ENCODE data around the gene BNIP2. TPM values are rescaled to one million over a fixed set of nuclear protein-coding genes. Genes with fewer than 3 reads are reported as not detected.

Gene BNIP2
- total RNA-seq, 4 donors from 2014 or later = 134 to 261 (median 147) TPM

GRCh38 chr15:59722476-59722875, 33.4 kb upstream of the BNIP2 start:
- Histone ChIP-seq H3K36me3 (no peaks in the 10 kb centered on the region), H3K27ac (no peak overlapping the region), H3K27me3 (no peaks in the 10 kb centered on the region), H3K4me3 (no peak overlapping the region), H3K9me3 (no peaks in the 10 kb centered on the region), H3K4me1 (no peaks in the 10 kb centered on the region)
- no peak for DNase-seq
- no peak for TF ChIP-seq POLR2A (IDR thresholded peaks at IDR 0.05)
- TF ChIP-seq, protein P1, sequence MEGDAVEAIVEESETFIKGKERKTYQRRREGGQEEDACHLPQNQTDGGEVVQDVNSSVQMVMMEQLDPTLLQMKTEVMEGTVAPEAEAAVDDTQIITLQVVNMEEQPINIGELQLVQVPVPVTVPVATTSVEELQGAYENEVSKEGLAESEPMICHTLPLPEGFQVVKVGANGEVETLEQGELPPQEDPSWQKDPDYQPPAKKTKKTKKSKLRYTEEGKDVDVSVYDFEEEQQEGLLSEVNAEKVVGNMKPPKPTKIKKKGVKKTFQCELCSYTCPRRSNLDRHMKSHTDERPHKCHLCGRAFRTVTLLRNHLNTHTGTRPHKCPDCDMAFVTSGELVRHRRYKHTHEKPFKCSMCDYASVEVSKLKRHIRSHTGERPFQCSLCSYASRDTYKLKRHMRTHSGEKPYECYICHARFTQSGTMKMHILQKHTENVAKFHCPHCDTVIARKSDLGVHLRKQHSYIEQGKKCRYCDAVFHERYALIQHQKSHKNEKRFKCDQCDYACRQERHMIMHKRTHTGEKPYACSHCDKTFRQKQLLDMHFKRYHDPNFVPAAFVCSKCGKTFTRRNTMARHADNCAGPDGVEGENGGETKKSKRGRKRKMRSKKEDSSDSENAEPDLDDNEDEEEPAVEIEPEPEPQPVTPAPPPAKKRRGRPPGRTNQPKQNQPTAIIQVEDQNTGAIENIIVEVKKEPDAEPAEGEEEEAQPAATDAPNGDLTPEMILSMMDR (IDR thresholded peaks at IDR 0.05) = no peak

GRCh38 chr15:59722037-59722436, 32.9 kb upstream of the BNIP2 start:
- Histone ChIP-seq H3K9me3 (no peaks in the 10 kb centered on the region), H3K4me1 (no peaks in the 10 kb centered on the region), H3K27me3 (no peaks in the 10 kb centered on the region), H3K4me3 (no peak overlapping the region), H3K27ac (no peak overlapping the region), H3K36me3 (no peaks in the 10 kb centered on the region)
- TF ChIP-seq, protein P1 (IDR thresholded peaks at IDR 0.05) = no peak
- no peak for TF ChIP-seq POLR2A (IDR thresholded peaks at IDR 0.05)
- no peak for DNase-seq

DNA sequence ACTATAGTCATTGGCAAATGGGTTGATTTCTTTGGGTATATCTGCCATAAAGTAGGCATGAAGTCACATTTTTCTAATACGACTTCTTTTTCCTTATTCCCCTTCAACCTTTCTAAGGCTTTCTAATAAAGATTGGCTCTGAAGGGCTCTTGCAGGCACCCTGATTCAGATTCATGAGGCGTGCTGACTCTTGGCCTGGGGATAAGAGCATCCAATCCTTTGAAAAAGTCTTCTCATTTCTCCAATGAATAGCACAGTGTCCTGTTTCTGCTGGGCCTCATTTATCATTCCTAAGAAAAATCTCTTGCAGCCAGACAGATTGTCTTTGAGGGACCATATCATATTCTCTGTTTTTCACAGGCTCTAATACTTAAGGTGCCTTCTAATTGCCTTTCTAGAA, 32.3 kb upstream of the BNIP2 start:
- TF ChIP-seq, protein P1 (IDR thresholded peaks at IDR 0.05) = no peak
- no peak for TF ChIP-seq POLR2A (IDR thresholded peaks at IDR 0.05)
- no peak overlapping the region for H3K27ac ChIP-seq
- H3K4me3 ChIP-seq = no peak overlapping the region
- no peaks in the 10 kb centered on the region for H3K36me3 ChIP-seq
- no peaks in the 10 kb centered on the region for H3K9me3 ChIP-seq
- no peaks in the 10 kb centered on the region for H3K27me3 ChIP-seq
- no peaks in the 10 kb centered on the region for H3K4me1 ChIP-seq
- DNase-seq = no peak

DNA sequence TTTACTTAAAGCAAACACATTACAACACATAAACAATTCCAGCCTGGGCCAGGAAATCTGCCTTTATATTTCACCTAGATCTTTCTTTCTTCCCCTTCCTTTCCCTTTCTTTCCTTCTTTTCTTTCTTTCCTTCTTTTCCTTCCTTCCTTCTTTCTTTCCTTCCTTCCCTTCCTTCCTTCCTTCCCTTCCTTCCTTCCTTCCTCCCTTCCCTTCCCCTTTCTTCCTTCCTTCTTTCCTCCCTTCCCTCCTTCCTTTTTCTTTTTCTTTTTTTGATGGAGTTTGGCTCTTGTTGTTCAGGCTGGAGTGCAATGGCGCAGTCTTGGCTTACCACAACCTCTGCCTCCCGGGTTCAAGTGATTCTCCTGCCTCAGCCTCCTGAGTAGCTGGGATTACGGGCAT, 24.1 kb upstream of the BNIP2 start:
- Histone ChIP-seq H3K9me3 (no peaks in the 10 kb centered on the region), H3K4me1 (no peaks in the 10 kb centered on the region), H3K36me3 (no peaks in the 10 kb centered on the region), H3K27ac (no peak overlapping the region), H3K4me3 (no peak overlapping the region), H3K27me3 (no peaks in the 10 kb centered on the region)
- DNase-seq = no peak
- TF ChIP-seq, protein P1 (IDR thresholded peaks at IDR 0.05) = no peak
- TF ChIP-seq POLR2A (IDR thresholded peaks at IDR 0.05) = no peak

GRCh38 chr15:59711451-59712243, 22.5 kb upstream of the BNIP2 start:
- TF ChIP-seq, protein P1 (IDR thresholded peaks at IDR 0.05) = no peak
- TF ChIP-seq POLR2A (IDR thresholded peaks at IDR 0.05) = no peak
- Histone ChIP-seq H3K4me1 (no peaks in the 10 kb centered on the region), H3K27me3 (no peaks in the 10 kb centered on the region), H3K27ac (no peak overlapping the region), H3K36me3 (no peaks in the 10 kb centered on the region), H3K9me3 (no peaks in the 10 kb centered on the region), H3K4me3 (no peak overlapping the region)
- DNase-seq = no peak
